Right kidney (tissue), 1 donor: ENCODE measurements around the gene HNRNPA3.
A peak's percentile ranks its signal among the peaks of the same experiment; 100 is the strongest.
"Not testable (repeated sequence)": the region's sequence is repeated elsewhere in the genome, so short reads cannot be mapped to it uniquely, and the experiment has no call there.

Experiments used
- DNase-seq: peaks from one replicate; pipeline ENCODE4 v3.0.0-alpha.2; 2016

HNRNPA3 gene

DNA sequence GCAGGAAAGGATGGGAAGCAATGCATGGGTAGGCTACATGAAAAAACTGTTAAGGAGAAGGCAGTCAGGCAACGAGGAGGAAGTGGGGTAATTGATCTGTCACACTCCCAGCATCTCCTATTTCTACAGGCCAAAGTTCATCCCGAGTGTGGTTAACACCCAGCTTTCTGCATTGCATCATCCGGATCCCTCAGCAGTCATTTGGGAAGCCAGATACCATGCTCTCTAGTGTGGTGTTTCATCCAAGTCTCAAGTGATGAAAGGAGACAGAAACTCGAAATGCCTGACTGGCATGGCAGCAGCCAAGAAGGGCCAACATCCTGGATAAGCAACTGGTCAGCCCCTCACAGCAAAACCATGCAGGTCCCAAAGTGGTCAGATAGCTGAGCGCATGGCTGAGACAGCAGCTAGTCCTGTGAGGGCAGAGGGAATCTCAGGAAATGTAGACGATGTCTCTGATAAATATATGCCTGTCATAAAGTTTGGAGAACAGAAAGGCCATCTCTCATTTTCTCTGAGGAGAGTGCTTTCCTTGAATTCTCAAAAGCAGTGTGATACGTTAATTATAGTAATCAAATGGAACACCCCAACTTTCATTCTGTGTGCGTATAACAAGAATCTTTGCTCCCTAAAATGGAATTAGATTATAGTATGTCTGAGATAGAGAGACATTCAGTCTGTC lies 24.8 kb upstream of the HNRNPA3 start:
- DNase-seq: no peak

DNA sequence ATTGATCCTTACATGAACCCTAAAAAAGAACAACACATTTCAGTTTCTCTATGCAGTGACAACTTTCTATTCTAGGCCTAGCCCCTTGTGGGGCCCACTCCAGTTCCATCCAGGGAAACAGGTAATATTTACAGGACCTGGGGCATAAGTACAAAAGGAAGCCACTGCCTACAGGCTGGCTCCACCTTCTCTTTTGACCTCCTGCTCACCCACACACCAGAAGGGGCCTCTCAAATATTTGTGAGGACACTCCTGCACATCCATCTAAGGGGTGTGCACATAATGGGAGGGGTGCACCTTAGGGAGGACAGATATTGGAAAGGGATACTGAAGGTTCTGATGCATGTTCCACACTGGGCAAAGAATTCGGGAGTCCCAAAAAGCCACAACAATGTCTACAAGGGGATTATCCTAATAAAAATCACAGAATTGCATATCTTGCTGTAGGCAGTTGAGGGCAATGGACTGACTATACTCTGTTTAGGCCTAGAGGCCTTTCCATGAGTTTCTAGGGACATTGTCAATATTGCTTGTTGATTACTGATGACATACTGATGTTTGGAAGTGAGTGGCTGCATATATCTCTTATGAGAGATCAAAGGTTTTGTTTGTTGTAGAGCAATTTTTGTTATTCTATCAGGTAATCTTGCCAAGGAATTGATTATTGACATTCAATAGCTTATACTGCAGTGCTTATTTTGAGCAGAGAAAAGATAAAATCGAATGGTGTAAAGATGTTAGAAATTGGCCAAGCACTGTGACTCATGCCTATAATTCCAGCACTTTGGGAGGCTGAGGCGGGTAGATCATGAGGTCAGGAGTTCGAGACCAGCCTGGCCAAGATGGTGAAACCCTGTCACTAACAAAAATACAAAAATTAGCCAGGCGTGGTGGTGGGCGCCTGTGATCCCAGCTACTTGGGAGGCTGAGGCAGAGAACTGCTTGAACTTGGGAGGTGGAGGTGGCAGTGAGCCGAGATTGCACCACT lies 23.8 kb upstream of the HNRNPA3 start:
- DNase-seq: no peak

GRCh38 chr2:177190941-177191340 lies 21.7 kb upstream of the HNRNPA3 start:
- no peak for DNase-seq

- DNase-seq: no peak
These were observed 19.8 kb upstream of the HNRNPA3 start for GRCh38 chr2:177192788-177193187.

DNA sequence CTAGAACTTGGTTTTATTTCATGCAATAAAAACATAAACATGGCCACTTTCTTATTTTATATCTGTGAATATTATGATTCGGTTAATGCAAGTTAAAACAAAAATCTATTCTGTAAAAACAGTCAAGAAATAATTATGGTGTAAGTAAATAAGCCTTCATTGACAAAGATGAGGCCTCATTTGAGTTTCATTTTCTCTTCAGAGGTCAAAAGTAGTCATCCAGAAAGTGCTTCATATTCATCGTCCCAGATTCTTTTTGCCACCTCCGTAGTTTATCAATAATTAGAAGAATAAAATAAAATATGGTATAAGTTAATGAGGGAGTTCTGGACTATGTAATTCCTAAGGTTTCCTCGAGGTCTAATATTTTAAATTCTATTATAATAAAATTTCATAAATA lies 19.4 kb upstream of the HNRNPA3 start:
- DNase-seq: no peak

DNA sequence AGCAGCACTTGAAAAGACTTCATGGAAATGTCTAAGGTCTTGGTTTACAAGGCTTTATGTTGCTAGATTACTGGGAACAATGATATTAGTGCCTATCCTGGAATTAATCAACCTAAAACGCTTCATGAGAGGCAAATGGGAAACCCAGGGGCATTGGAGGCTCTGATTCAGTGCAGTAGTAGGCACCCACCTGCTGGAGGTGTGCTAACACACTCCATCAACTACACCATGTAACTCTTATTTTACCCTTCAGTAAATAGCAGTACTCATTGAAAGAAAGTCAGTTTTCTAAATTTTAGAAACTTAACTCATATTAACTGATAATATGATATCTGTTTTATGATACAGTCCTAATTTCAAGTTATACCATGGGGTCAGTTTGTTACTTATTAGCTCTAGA lies 17.4 kb upstream of the HNRNPA3 start:
- no peak for DNase-seq

DNA sequence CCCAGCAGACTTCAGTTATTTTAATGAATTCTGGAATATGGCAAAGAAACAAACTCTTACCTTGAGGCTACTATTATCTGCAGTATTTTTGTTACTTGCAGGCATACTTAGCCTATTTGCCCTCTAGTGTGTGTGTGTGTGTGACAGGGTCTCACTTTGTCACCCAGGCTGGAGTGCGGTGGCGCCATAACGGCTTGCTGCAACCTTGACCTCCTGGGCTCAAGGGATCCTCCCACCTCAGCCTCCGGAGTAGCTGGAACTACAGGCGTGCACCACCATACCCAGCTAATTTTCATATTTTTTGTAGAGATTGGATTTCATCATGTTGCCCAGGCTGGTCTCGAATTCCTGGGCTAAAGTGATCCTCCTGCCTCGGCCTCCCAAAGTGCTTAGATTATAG lies 12.2 kb upstream of the HNRNPA3 start:
- DNase-seq: not testable (repeated sequence)

- no peak for DNase-seq
These were observed 10.7 kb upstream of the HNRNPA3 start for GRCh38 chr2:177201919-177202346.

GRCh38 chr2:177204417-177204816 lies 8.2 kb upstream of the HNRNPA3 start:
- no peak for DNase-seq

- DNase-seq: no peak
These were observed 5.5 kb upstream of the HNRNPA3 start for GRCh38 chr2:177207101-177207500.

DNA sequence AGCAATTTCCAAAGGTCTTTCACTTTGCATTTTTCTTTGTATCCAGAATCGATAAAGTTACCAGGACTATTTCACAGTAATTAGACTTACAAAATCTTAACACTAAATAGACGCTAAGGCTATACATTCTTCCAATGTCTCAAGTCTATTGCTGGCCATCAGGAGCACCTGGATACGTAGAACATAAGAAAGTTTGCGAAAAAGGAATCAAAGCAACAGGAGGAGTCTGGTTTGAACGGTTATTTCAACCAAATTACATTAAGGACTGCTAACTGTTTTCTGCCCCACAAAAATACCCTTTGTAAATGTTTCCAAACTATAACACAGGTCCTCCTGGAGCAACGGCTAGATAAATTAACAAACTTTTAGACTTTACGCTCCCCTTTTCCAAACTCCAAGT lies 1.4 kb upstream of the HNRNPA3 start:
- DNase-seq: no peak

DNA sequence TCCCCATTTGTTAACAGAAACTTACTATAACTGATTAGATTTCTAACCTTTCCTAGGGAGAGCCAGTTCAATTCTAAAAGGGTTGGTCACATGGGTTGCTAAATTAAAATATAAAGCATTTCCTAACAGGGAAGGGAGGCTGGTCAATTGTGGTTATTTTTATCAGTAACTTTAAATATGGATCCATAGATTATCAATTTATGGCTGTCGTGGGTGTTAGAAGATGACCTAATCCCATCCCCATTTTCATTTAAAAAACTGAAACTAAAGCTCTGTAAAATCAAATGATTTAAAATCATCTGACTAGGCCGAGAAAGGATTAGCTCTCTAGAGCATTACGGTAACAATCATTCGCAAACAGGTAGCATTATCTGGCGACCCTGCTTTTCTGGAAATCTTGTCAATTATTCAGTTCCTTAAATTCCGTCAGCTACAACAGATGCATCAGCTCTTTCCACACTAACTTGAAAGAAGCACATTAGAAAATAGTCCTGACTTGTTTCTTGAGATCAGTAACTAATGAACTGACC lies 953 bp upstream of the HNRNPA3 start:
- DNase-seq: no peak

DNA sequence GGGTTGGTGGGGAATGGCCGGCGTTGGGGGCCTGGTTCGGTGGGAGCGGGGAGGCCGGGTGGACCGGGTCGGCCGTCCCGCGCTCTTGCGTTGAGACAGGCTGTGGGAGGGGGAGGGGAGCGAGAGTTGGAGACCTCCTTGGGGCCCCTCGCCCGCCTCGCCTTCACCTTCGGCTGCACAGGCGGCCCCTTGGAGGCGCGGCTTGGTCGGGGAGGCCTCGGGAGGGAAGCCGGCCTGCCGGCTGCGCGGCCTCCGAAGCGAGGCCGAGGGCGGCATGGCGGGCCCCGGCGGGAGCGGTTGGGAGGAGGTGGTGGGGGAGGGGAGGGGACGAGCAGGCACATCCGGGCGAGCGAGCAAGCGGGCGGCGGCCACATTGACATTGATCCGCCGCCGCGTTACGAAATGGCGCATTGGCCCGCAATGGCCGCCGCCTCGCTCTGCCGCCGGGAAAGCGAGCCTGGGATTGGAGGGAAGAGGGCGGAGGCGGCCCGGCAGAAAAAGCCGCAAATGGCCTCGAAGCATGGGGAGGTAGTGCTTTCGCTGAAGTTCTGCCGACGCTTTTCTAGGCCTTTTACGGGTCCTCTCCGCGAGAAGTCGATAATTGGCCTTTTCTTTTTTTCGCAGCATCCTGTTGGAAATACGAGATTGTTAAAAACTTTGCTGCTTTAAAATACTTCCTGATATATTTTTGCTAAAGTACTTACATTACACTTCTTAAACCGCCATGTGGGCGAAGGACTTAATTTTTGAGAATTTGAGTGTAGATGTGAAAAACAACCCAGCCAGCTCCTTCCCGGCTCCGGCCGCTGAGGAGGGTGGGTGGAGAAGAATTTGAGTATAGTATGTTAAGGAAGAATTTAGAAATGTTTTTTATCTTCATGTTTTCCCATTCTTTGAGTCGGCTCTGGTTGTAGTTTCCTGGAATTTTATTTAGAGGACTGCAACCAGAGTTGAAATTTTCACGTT lies 580 bp downstream of the HNRNPA3 start:
- peak; percentile 98 for DNase-seq

DNA sequence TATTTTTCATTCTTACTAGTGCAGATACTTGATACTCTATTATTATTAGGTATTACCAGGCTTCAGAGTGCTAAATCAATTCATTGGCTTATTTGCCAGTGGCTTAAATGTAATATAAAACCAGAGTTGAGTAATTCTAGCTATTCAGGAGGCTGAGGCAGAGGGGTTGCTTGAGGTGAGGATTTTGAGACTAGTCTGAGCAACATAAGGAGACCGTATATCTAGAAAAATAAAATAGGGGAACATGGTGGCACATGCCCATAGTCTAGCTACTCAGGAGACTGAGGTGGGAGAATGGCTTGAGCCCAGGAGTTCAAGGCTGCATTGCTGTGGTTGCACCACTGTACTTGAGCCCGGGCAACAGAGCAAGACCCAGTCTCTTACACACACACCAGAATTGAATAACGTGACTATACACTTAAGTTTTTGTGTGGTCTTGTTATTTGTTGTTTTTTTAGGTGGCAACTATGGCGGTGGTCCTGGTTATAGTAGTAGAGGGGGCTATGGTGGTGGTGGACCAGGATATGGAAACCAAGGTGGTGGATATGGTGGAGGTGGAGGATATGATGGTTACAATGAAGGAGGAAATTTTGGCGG lies 4.8 kb downstream of the HNRNPA3 start:
- no peak for DNase-seq

GRCh38 chr2:177219787-177220186 lies 7.2 kb downstream of the HNRNPA3 start:
- not testable (repeated sequence) for DNase-seq

DNA sequence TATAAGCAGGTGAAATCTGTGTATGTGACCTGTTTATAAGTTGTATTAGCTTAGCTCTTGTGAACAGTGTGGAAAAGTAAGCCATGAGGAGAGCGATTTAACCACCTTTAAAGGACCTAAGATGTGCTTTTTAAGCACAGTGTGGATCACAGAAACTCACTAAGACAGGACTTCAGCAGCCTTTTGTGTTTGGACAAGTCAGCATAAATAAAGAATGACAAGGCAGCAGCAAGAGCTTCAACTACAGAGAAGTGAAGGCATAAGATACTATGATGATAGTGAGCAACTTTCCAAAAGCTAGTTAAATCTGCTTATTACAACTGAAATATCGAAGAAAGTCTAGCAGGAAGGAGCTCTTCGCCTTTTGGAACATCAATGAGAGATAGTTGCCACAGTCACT lies 8.9 kb downstream of the HNRNPA3 start:
- DNase-seq: no peak

GRCh38 chr2:177221970-177222369 lies 9.4 kb downstream of the HNRNPA3 start:
- no peak for DNase-seq

GRCh38 chr2:177223436-177223835 lies 10.8 kb downstream of the HNRNPA3 start:
- not testable (repeated sequence) for DNase-seq

DNA sequence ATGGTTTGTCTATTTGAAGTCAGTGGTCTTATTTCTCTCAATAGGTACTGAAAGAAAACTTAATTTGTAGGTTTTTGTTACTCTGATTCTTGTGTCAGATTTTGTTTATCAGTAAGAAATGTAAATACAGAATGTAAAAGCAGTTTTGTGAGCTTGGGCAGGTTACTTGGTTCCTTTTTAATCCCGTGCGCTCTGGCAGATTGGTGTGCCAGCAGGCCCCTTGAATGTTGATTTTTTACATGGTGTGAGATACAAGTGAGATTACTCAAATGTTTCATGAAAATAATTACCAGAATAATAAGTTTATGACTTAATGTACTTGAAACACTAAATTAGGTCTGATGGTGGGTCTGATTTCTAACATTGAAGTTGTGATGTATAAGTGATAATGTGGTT lies 13.4 kb downstream of the HNRNPA3 start:
- no peak for DNase-seq

DNA sequence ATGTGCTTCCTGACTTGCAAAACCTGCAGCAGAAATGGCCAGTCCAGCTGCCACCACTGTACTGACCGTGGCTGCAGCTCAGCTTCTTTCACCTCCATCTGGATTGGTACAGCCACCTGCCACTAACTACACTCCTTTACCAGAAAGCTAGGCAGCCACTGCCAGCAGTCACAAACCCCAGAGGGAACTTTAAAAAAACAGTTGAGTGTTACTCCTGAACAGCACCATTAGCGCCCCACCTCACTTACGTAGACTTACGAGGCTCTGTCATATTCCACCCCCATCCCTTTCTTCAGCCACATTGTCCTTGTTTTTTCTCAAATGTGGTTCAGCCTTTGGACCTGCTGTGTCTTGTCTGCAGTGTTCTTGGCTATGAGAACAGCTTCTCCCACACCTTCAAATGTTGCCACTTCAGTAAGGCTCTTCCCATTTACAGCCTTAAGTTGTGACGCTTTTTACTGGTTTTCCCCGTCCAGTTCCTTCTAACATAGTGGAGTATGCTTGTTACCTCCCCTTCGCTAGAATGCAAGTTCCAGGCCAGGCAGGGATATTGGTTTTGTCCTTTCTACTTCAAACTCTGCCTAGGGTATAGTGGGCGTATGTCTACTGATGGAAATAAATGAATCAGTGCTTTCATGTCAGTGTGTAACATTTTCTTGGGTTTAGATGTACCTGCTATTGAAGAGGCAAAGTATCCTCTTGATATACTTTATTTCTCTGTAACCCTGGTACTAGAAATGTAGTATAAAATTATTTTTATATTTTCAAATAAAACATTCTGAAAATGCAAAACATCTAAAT lies 17.0 kb downstream of the HNRNPA3 start:
- DNase-seq: no peak

DNA sequence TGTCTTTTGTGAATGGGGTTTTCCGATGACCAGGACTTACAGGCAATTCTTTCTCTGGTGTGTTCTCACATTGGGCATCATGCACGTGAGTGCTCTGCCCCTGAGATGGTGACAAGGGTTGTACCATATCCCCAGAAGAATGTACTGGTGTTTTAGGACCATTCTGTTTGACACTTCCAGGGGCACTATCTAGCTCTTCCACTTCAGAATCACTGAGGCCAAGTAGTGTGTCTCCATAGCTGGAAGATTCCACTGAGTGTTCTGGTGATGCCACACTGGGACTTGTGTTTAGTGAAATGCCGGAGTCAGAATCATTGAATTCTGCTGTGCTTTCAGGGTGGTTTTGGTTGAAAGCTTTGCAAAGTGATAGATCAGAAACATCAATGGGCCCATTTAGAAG lies 18.7 kb downstream of the HNRNPA3 start:
- DNase-seq: no peak
